ENCODE measurements around the gene ZNF697.

- TF ChIP-seq CEBPG (CRISPR knock-in tag; IDR thresholded peaks at IDR 0.05) (no peak), CEBPG (tag; conservative IDR thresholded peaks at IDR 0.05 in 1 of 2, IDR thresholded peaks at IDR 0.05 in 1 of 2) (no peak), BHLHE40 (IDR thresholded peaks at IDR 0.05; ENCODE audit: low read length) (no peak), RREB1 (CRISPR knock-in tag; IDR thresholded peaks at IDR 0.05) (no peak), ZFP1 (CRISPR knock-in tag; IDR thresholded peaks at IDR 0.05) (no peak), ZNF274 (IDR thresholded peaks at IDR 0.05; ENCODE audit: borderline replicate concordance, low read depth, low read length) (no peak), POLR2A (conservative IDR thresholded peaks at IDR 0.05) (no peak), NFATC3 (IDR thresholded peaks at IDR 0.05) (no peak)
Observed at GRCh38 chr1:119673171-119673940, 25.3 kb upstream of the ZNF697 start.
